Fibroblast of pulmonary artery (primary cell): ENCODE data around the gene SPA17.

ENCODE experiments used
- DNase-seq: peaks from one replicate; pipeline ENCODE4 v3.0.0-alpha.2; 2010; ENCODE audit warnings: low read depth
- H3K4me3 ChIP-seq: replicated peaks from 2 replicates; pipeline ENCODE4 v1.5.1; 2011; ENCODE audit warnings: low read depth, mild to moderate bottlenecking, control low read depth, low read length, moderate library complexity
- TF ChIP-seq, protein P1 (sequence below): IDR thresholded peaks from 2 replicates; pipeline ENCODE4 v1.5.1; 2011; ENCODE audit warnings: mild to moderate bottlenecking, control low read depth, low read length, inconsistent platforms; ENCODE audit errors: missing control alignments

SPA17 gene

DNA sequence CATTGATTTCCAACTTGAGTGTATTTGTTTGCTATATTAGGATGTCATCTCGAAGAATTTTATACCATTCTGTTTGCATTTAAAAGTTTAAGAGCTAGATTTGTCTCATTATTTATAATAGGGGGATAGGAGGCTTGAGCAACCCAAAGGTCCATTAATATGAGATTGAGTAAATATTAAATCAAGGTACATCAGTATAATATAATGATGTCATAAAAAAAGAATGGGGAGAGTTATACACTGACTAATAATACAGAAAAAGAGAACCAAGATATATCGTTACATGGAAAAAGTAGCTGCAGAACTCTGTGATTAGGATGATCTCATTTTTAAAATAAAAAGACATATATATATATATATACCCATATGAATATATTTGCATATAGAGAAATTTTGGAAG, 19.4 kb downstream of the SPA17 start:
- TF ChIP-seq, protein P1, sequence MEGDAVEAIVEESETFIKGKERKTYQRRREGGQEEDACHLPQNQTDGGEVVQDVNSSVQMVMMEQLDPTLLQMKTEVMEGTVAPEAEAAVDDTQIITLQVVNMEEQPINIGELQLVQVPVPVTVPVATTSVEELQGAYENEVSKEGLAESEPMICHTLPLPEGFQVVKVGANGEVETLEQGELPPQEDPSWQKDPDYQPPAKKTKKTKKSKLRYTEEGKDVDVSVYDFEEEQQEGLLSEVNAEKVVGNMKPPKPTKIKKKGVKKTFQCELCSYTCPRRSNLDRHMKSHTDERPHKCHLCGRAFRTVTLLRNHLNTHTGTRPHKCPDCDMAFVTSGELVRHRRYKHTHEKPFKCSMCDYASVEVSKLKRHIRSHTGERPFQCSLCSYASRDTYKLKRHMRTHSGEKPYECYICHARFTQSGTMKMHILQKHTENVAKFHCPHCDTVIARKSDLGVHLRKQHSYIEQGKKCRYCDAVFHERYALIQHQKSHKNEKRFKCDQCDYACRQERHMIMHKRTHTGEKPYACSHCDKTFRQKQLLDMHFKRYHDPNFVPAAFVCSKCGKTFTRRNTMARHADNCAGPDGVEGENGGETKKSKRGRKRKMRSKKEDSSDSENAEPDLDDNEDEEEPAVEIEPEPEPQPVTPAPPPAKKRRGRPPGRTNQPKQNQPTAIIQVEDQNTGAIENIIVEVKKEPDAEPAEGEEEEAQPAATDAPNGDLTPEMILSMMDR, result no peak
- no peak overlapping the region for H3K4me3 ChIP-seq
- no peak for DNase-seq

DNA sequence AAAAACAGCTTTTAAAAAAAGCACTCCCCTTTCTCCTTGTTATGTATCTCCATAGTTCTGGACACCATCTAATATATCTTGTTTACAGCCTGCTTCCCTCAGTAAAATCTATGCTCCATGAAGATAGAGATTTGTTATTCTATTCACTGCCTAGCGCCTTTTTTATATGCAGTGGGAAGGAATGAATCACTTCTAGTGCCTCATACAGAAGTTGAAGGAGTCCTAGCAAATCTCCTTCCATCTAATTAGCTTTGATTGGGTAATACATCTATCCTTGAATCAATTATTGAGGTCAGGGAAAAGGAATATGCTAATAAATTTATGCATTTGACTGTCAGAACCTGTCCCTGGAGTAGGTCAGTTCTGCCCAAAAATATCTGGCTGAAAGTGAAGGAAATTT, 25.8 kb downstream of the SPA17 start:
- no peak overlapping the region for H3K4me3 ChIP-seq
- no peak for DNase-seq
- TF ChIP-seq, protein P1, result no peak

DNA sequence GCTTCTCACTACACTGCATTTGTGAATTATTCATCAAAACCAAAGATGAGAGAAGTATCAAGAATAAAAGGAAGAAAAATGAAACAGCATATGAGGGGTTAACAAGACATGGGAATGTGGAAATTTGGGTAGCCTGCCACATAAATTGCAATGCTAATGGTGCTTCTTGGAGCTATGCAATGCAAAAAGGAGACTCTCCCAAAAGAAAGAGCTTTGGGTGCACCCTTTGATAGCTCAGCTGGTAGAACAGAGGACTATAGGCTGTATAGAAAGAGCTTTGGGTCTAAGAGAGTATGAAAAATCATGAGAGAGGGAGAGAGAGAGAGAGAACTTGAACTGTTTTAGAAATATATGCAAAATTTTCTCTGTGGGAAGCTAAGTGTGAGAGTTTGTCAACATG, 26.3 kb downstream of the SPA17 start:
- DNase-seq, result no peak
- TF ChIP-seq, protein P1, result no peak
- no peak overlapping the region for H3K4me3 ChIP-seq

DNA sequence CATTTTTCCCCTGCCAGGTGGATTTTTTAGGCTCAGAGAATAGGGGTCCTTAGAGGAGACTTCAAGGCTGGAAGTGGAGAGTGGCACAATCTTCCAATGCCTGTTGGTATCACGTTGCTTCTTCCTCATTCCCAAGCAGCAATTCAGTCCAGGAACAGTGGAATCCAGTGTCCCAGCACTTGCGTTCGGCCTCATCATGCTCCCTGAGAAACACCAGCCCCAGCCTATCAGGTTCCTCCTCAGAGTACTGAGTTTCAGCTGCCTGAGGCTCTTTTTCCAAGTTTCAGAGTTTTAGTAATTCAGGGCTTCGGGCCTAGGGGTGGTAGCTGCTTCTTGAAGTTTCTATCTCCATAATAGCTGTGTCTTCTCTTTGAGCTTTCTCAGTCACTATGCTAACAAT, 34.1 kb downstream of the SPA17 start:
- H3K4me3 ChIP-seq, result no peak overlapping the region
- no peak for DNase-seq

DNA sequence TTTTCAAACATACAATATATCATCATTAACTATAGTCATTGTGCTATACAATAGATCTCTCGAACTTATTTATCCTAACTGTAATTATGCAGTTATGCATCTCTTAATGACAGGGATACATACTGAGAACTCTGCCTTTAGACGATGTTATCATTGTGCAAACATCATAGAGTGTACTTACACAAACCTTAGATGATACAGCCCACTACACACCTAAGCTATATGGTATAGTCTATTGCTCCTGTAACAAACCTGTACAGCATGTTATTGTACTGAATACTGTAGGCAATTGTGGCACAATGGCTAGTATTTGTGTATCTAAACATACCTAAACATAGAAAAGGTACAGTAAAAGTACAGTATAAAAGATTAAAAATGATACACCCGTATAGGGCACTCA, 38.7 kb downstream of the SPA17 start:
- TF ChIP-seq, protein P1, result no peak
- H3K4me3 ChIP-seq, result no peak overlapping the region
- no peak for DNase-seq

More for the DNA sequence above, 34.1 kb downstream of the SPA17 start:
- TF ChIP-seq, protein P1, result no peak

DNA sequence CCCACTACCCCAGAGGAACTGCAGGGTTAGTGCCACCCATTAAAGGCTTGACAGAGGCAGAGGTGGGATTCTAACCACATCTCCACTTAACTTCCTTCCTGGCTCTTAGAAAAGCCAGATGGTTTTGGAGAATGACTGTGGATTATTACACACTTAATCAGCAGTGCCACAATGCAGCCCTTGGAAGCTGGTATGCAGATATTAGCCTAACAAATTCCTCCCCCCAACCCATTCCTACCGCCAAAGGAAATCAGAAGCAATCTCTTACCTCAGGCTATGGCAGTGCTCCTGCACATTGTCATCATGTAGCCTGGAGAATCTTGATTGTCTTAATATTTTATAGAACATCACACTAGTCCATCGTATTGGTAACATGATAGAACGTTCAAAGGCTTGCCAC, 42.9 kb downstream of the SPA17 start:
- H3K4me3 ChIP-seq, result no peak overlapping the region
- DNase-seq, result peak; percentile 26
- TF ChIP-seq, protein P1, result no peak

DNA sequence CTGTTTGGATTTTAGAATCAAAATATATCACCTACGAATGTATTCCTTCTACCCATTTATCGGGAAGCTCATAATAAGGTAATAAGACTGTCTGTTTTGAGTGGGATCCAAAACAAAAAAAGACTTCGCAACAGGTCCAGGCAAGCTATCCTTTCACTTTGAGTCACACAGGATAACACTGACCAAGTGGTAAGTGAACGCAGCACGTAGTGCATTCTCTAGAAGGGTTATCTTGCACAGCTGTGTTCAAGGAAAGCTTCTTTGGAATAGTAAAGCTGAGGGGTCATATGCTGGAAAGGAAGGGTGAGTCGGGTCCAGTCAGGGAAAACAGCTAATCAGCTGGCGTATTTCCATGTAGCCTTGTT, 43.7 kb downstream of the SPA17 start:
- H3K4me3 ChIP-seq, result peak overlapping the region; percentile 41
- DNase-seq, result peak; percentile 61
- TF ChIP-seq, protein P1, result no peak
